T-helper 2 cell treated with Interferon-gamma antibody and Interleukin-4, amounts not matched to agents 5 μg/mL and 100 μg/mL, for 36 hours (primary cell): ENCODE data around the gene CLK2.

Experiments used
- DNase-seq: peaks from one replicate; pipeline ENCODE4 v3.0.0; 2021; ENCODE audit warnings: low spot score
- H3K27ac Mint-ChIP-seq: one replicate; pipeline ENCODE4 v1.8.0; 2021; ENCODE audit warnings: mild to moderate bottlenecking, mixed read lengths
- H3K27me3 Mint-ChIP-seq: one replicate; pipeline ENCODE4 v1.8.0; 2021; ENCODE audit warnings: low read depth, mixed read lengths
- H3K36me3 Mint-ChIP-seq: one replicate; pipeline ENCODE4 v1.8.0; 2021; ENCODE audit warnings: low read depth, mixed read lengths
- H3K4me1 Mint-ChIP-seq: one replicate; pipeline ENCODE4 v1.8.0; 2021; ENCODE audit warnings: low read depth, mixed read lengths
- H3K4me3 Mint-ChIP-seq: one replicate; pipeline ENCODE4 v1.8.0; 2022; ENCODE audit warnings: mild to moderate bottlenecking, moderate library complexity, mixed read lengths
- H3K9me3 Mint-ChIP-seq: one replicate; pipeline ENCODE4 v1.8.0; 2021; ENCODE audit warnings: mixed read lengths

CLK2 gene

DNA sequence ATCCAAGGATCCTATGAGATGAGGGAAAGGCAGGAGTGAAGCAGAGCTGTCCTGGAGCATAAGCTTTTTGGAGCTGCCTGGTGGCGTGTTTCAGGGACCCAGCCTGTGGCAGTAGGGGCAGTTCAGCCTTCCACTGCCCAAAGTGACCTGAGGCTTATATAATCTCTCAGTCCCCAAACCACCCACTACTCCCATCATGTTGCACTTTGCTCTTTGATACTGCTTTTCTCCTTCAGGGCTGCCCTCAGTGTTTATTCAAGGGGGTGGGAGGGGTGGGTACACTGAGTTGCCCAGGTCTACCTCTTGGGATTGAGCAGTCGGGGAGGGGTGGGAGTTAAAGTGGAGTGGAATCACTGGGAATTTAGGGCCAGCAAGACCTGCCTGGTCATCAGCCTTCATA is 13.2 kb upstream of the CLK2 start:
- no peaks in the 10 kb centered on the region for H3K9me3 Mint-ChIP-seq
- H3K27me3 Mint-ChIP-seq = peaks cover 3% of the 10 kb centered on the region
- no peaks in the 10 kb centered on the region for H3K36me3 Mint-ChIP-seq
- H3K27ac Mint-ChIP-seq = no peak overlapping the region
- no peak overlapping the region for H3K4me3 Mint-ChIP-seq
- no peaks in the 10 kb centered on the region for H3K4me1 Mint-ChIP-seq
- no peak for DNase-seq

DNA sequence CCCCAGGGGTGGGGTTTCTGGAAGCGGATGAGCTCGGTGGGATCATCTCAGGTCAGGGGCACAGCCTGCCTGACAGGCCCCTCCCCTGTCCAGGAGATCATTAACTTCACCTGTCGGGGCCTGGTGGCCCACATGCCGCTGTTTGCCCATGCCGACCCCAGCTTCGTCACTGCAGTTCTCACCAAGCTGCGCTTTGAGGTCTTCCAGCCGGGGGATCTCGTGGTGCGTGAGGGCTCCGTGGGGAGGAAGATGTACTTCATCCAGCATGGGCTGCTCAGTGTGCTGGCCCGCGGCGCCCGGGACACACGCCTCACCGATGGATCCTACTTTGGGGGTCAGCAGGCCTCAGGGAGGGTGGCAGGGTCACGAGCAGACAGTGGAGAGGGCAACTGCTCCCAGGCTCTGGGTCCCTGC is 12.3 kb upstream of the CLK2 start:
- no peak for DNase-seq
- Mint-ChIP-seq H3K9me3 (no peaks in the 10 kb centered on the region), H3K27me3 (peaks cover 3% of the 10 kb centered on the region), H3K4me3 (no peak overlapping the region), H3K27ac (no peak overlapping the region), H3K36me3 (no peaks in the 10 kb centered on the region), H3K4me1 (no peaks in the 10 kb centered on the region)

- no peak overlapping the region for H3K4me3 Mint-ChIP-seq
- no peaks in the 10 kb centered on the region for H3K9me3 Mint-ChIP-seq
- H3K4me1 Mint-ChIP-seq = no peaks in the 10 kb centered on the region
- H3K27me3 Mint-ChIP-seq = peaks cover 2% of the 10 kb centered on the region
- no peaks in the 10 kb centered on the region for H3K36me3 Mint-ChIP-seq
- no peak overlapping the region for H3K27ac Mint-ChIP-seq
- no peak for DNase-seq
Measured at GRCh38 chr1:155285063-155285462, 11.8 kb upstream of the CLK2 start.

GRCh38 chr1:155284476-155284875 is 11.2 kb upstream of the CLK2 start:
- Mint-ChIP-seq H3K4me1 (no peaks in the 10 kb centered on the region), H3K4me3 (no peak overlapping the region), H3K27ac (no peak overlapping the region), H3K36me3 (no peaks in the 10 kb centered on the region), H3K9me3 (no peaks in the 10 kb centered on the region), H3K27me3 (no peaks in the 10 kb centered on the region)
- no peak for DNase-seq

DNA sequence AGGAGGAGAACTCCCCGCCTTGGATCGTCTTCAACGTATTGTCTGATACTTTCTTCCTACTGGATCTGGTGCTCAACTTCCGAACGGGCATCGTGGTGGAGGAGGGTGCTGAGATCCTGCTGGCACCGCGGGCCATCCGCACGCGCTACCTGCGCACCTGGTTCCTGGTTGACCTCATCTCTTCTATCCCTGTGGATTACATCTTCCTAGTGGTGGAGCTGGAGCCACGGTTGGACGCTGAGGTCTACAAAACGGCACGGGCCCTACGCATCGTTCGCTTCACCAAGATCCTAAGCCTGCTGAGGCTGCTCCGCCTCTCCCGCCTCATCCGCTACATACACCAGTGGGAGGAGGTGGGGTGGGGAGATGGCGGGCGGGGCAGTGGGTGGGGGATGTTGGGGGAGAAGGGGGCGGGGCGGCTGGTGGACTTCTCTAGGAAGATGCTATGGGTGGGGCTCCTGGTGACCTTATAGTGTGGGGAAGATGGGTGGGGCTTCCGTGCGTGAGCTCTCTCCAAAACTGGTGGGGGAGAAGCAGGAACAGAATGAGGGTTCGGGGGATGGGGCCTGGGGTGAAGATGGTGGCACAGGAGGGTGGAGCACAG is 9.3 kb upstream of the CLK2 start:
- peaks cover 2% of the 10 kb centered on the region for H3K4me1 Mint-ChIP-seq
- DNase-seq = no peak
- H3K27me3 Mint-ChIP-seq = peaks cover 2% of the 10 kb centered on the region
- H3K4me3 Mint-ChIP-seq = no peak overlapping the region
- H3K36me3 Mint-ChIP-seq = no peaks in the 10 kb centered on the region
- H3K27ac Mint-ChIP-seq = no peak overlapping the region
- H3K9me3 Mint-ChIP-seq = no peaks in the 10 kb centered on the region

- H3K36me3 Mint-ChIP-seq = no peaks in the 10 kb centered on the region
- H3K9me3 Mint-ChIP-seq = no peaks in the 10 kb centered on the region
- no peak for DNase-seq
- no peak overlapping the region for H3K4me3 Mint-ChIP-seq
- peaks cover 2% of the 10 kb centered on the region for H3K27me3 Mint-ChIP-seq
- no peak overlapping the region for H3K27ac Mint-ChIP-seq
- H3K4me1 Mint-ChIP-seq = peaks cover 12% of the 10 kb centered on the region
Measured at GRCh38 chr1:155279268-155279667, 6.0 kb upstream of the CLK2 start.

DNA sequence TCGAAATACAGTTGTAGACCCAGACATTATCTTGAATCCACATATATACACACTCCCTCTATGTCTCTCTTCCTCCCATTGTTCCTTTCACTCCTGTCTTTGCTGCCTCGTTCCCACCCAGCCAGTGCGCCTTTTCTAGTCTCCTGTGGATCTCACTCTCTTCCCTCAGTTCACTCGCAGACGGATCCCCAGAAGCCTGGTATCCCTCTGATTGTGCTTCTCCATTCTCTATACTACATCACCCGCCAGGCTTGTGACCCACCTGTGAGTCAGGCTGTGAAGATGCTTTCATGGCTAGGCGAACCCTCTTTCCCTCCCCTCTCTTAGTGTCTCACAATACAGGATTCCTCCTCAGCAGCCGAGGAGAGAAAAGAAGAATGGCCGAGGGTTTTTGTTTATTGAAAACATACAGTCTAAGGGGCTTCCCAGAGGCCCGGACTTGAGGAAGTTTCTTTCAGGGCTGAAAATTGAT is 5.4 kb upstream of the CLK2 start:
- Mint-ChIP-seq H3K4me1 (peaks cover 14% of the 10 kb centered on the region), H3K36me3 (no peaks in the 10 kb centered on the region), H3K9me3 (no peaks in the 10 kb centered on the region), H3K4me3 (peak overlapping the region; percentile 83), H3K27me3 (peaks cover 2% of the 10 kb centered on the region), H3K27ac (no peak overlapping the region)
- no peak for DNase-seq

DNA sequence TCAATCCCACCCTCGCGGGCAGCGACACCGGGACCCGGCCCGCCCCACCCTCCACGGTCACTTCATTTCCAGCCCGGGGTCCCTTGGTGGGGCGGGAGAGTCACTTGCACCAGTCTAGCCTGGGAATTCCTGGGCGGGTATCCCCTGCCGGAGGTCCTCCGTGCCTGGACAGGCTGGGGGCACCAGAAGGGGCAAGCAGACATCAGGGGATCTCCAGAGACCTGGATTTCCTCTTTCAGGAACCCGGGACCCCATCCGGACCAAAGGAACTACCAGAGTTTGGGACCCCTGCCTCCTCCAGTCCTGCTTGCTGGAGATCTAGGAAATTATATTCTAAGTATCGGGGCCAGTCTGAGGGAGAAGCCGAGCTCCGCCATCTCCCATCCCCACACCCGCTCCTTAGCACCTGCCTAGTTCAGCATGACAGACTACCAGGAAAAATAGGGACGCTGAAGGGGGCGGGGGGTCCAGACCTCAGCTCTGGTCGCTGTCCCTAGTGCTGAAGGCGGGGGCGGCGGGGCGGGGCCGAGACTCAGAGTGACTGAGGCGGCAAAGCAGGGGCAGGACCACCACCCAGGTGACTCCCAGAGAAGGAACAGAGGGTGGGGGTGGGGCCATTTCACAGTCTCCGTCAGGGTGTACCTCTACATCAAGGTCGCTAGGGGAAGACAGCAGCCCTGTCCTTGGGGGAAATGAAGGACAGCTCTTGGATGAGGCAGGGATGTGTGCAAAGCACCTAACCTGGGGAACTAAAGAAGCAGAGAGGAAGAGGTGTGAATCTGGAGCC is 4.8 kb upstream of the CLK2 start:
- Mint-ChIP-seq H3K9me3 (no peaks in the 10 kb centered on the region), H3K27me3 (peaks cover 2% of the 10 kb centered on the region)
- DNase-seq = peak; percentile 72

GRCh38 chr1:155277070-155277901 is 4.0 kb upstream of the CLK2 start, which contains the start of gene HCN3:
Gene HCN3, plus strand, starts transcription at chr1:155277463. Its CDS starts 128 bp downstream, at chr1:155277591.
- Mint-ChIP-seq H3K27ac (peak within 1 kb of the TSS; percentile 58), H3K9me3 (no peaks in the 10 kb centered on the region), H3K4me1 (peaks cover 23% of the 10 kb centered on the region), H3K27me3 (peaks cover 2% of the 10 kb centered on the region), H3K36me3 (peaks cover 7% of the 10 kb centered on the region), H3K4me3 (peak within 1 kb of the TSS; percentile 83)
- DNase-seq = peak; percentile 95

More for the DNA sequence above, 4.8 kb upstream of the CLK2 start:
- H3K27ac Mint-ChIP-seq = no peak overlapping the region
- H3K4me3 Mint-ChIP-seq = peak overlapping the region; percentile 83
- peaks cover 17% of the 10 kb centered on the region for H3K4me1 Mint-ChIP-seq
- H3K36me3 Mint-ChIP-seq = peaks cover 2% of the 10 kb centered on the region

- peaks cover 43% of the 10 kb centered on the region for H3K36me3 Mint-ChIP-seq
- peak overlapping the region; percentile 93 for H3K4me3 Mint-ChIP-seq
- peak overlapping the region; percentile 90 for H3K27ac Mint-ChIP-seq
- H3K9me3 Mint-ChIP-seq = no peaks in the 10 kb centered on the region
- peaks cover 31% of the 10 kb centered on the region for H3K4me1 Mint-ChIP-seq
- H3K27me3 Mint-ChIP-seq = no peaks in the 10 kb centered on the region
- no peak for DNase-seq
Measured at GRCh38 chr1:155272466-155273342, 600 bp downstream of the CLK2 start.

DNA sequence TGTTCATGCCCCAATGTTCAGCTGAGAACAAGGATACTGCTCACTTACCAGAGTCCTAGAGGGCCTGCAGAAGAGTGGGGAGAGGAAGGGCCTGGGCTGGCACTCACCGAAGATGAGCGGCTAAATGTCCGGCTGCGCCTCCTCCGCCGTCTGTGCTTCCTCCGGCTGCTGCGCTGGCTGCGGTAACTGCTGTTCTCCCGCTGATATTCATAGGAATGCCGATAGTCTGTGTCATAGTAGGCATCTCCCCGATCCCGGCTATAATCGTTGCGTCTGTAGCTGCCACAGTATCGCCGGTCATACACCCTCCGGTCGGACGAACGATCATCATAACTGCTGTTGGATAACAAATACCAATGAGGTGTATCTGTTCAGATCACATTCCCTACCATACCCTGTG is 3.9 kb downstream of the CLK2 start:
- H3K9me3 Mint-ChIP-seq = no peaks in the 10 kb centered on the region
- no peak overlapping the region for H3K4me3 Mint-ChIP-seq
- H3K27ac Mint-ChIP-seq = no peak overlapping the region
- H3K27me3 Mint-ChIP-seq = no peaks in the 10 kb centered on the region
- H3K4me1 Mint-ChIP-seq = peaks cover 22% of the 10 kb centered on the region
- peaks cover 69% of the 10 kb centered on the region for H3K36me3 Mint-ChIP-seq
- no peak for DNase-seq

DNA sequence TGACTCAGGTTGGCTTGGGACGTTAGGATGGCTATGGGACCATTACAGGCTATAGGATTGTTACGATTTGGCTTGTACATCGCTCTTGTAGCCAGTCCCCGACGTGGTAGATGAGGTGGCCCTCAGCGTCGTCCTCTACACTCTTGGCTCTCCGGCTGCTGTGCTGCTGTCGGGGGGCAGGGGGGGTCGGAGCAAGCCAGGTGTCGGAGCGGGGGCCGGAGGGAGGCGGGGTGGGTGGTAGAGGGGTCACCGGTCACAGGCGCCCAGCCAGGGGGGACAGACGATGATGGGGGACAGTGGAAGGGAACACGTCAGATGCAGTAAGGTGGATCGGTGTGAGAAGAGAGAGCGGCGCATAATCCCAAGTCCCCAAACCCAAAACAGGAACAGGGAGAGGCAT is 4.7 kb downstream of the CLK2 start:
- H3K27me3 Mint-ChIP-seq = no peaks in the 10 kb centered on the region
- peaks cover 76% of the 10 kb centered on the region for H3K36me3 Mint-ChIP-seq
- no peak overlapping the region for H3K4me3 Mint-ChIP-seq
- peaks cover 19% of the 10 kb centered on the region for H3K4me1 Mint-ChIP-seq
- H3K9me3 Mint-ChIP-seq = no peaks in the 10 kb centered on the region
- no peak overlapping the region for H3K27ac Mint-ChIP-seq
- no peak for DNase-seq

DNA sequence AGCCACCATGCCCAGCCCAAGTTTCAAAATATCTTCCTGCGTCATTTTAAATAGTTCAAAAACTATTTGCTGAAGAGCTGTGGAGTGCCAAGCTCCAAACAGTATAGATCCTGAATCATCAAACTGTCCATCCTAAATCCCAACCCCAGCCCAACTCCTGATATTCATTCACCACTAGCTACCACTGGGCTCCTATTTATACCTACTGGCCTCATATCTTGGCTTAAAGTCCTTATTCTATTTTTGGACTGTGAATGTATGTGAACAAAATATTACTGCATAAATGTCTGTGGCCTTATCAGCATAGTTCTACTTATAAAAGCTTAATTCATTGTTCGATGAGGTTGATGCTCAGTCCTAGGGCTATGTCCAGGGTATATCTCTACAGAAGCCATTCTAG is 5.9 kb downstream of the CLK2 start:
- Mint-ChIP-seq H3K9me3 (no peaks in the 10 kb centered on the region), H3K4me3 (no peak overlapping the region), H3K27ac (no peak overlapping the region), H3K36me3 (peaks cover 80% of the 10 kb centered on the region), H3K27me3 (no peaks in the 10 kb centered on the region), H3K4me1 (peaks cover 21% of the 10 kb centered on the region)
- DNase-seq = no peak
